Adrenal gland (tissue), 19 donors: ENCODE data around the gene MEIOC. TPM values are rescaled to one million over a fixed set of nuclear protein-coding genes. Genes with fewer than 3 reads are reported as not detected.

Experiments used
- DNase-seq, 7 donors: peaks; one replicate each; pipeline ENCODE4 v3.0.0-alpha.2; 2019 to 2020
- H3K27ac ChIP-seq, 5 donors: fragments of 200-600 bp; sonication (generic) in 4 of 5; 1 replicate in 3 of 5; 2 replicates in 2 of 5; pipeline versions ENCODE4 v1.5.1 to v1.8.0; 2016 to 2020; ENCODE audit warnings: mild to moderate bottlenecking in 1 of 5
- H3K27me3 ChIP-seq: fragments of 200-600 bp; 2 replicates; pipeline ENCODE4 v1.8.0; 2021
- H3K36me3 ChIP-seq, 2 donors: fragments of 200-600 bp; replicated peaks in 1 of 2; 1 replicate in 1 of 2; 2 replicates in 1 of 2; pipeline versions ENCODE4 v1.5.1 to v1.8.0; 2018 to 2022
- H3K4me1 ChIP-seq, 2 donors: fragments of 200-600 bp; replicated peaks in 1 of 2; 1 replicate in 1 of 2; 2 replicates in 1 of 2; pipeline versions ENCODE4 v1.5.1 to v1.8.0; 2018 to 2021
- H3K4me3 ChIP-seq, 4 donors: fragments of 200-600 bp; sonication (generic) in 3 of 4; one replicate each; pipeline ENCODE4 v1.5.1; 2016 to 2018
- H3K9me3 ChIP-seq, 3 donors: fragments of 200-600 bp; sonication (generic) in 1 of 3; replicated peaks in 1 of 3; 1 replicate in 2 of 3; 2 replicates in 1 of 3; pipeline versions ENCODE4 v1.5.1 to v1.8.0; 2016 to 2021
- POLR2A ChIP-seq, 2 donors: fragments of 450-650 bp; IDR thresholded peaks; one replicate each; pipeline ENCODE4 v1.6.1; 2017; ENCODE audit warnings: antibody characterized with exemption in 2 of 2, mild to moderate bottlenecking in 2 of 2, moderate library complexity in 1 of 2
- whole genome bisulfite sequencing, 4 donors: extraction: QIAGEN DNeasy Blood & Tissue Kit in 2 of 4; methylation state at CpG; one replicate each; pipeline versions ENCODE4 v1.1.5 to v1.1.7; 2013 to 2017; 5-methylcytosine and 5-hydroxymethylcytosine counted together
- intact Hi-C, 2 donors: fragments of 100-400 bp; cut with DNase I; formaldehyde crosslinking; loops; one replicate each; pipeline versions ENCODE4 v1.14.1 to v1.15.0; 2022 to 2023
- long read RNA-seq, 10 donors: library from polyadenylated mRNA in 3 of 10; unstranded in 2 of 10; stranded (forward) in 1 of 10; transcript quantifications; one replicate each; pipeline ENCODE4 v2.0.0 and lab custom pipeline, GENCODE V29; 2021 to 2026
- polyA plus RNA-seq, 3 donors: library from polyadenylated mRNA; stranded (reverse); fragments of 200-250 nt in 2 of 3; fragments of 350-450 nt in 1 of 3; fragmentation: Illumina TruSeq in 1 of 3; extraction: RNeasy Lipid Tissue Mini Kit (QIAGEN cat#74804) in 1 of 3; gene quantifications; one replicate each; pipeline ENCODE4 v1.2.3, GENCODE V29; 2013 to 2014
- total RNA-seq, 9 donors: library from RNA; depleted of rRNA in 4 of 9; stranded (reverse); fragments of >200 nt in 4 of 9; fragments of 120-200 nt in 1 of 9; fragmentation: NEBNext Ultra II Directional in 1 of 9; extraction: Animal tissue kit (Norgen Biotek cat#: 25700) in 1 of 9; gene quantifications; one replicate each; pipeline versions ENCODE4 v1.1.0 to v1.2.4, GENCODE V29; 2013 to 2023
- TF ChIP-seq, protein P1 (sequence below), 6 experiments: fragments of 450-650 bp in 4 of 6; fragments of 200-600 bp in 2 of 6; sonication (generic) in 1 of 6; IDR thresholded peaks; 1 replicate in 5 of 6; 2 replicates in 1 of 6; pipeline versions ENCODE4 v1.5.1 to v1.8.0; 2016 to 2021; ENCODE audit warnings: antibody characterized with exemption in 6 of 6, mild to moderate bottlenecking in 2 of 6, moderate library complexity in 1 of 6
- donor health status: healthy with polysubstance abuse.
- donor health status: Bipolar disorder and iron deficiency.
- donor health status: DM: yes; HTN: yes; CAD: no.
- donor health status: DM: no; HTN: no; CAD: no.
- donor health status: DM: no; HTN: no; CAD: no.
- donor health status: DM: yes; HTN: yes; CAD: no.

The MEIOC gene
- total RNA-seq (under 1 TPM in 1 of 9 donors, not detected in 8; 0.06 TPM), polyA plus RNA-seq (under 1 TPM in 1 of 3 donors, not detected in 2; 0.10 TPM)
- long read RNA-seq, donor 1: 0 reads
- long read RNA-seq, donor 2: 0 reads
- long read RNA-seq, donor 3: 0 reads
- long read RNA-seq, donor 4: 0 reads
- long read RNA-seq, donor 5: 0 reads
- long read RNA-seq, donor 6, partial matches to known transcripts: 0 of 1 reads
- long read RNA-seq, donor 6, other reads (novel, unspliced or antisense): 1 of 1 reads
- long read RNA-seq, donor 7: 0 reads
- long read RNA-seq, donor 8: 0 reads
- long read RNA-seq, donor 9, partial matches to known transcripts: 0 of 19 reads
- long read RNA-seq, donor 9, other reads (novel, unspliced or antisense): 19 of 19 reads
- long read RNA-seq, donor 10: 0 reads

DNA sequence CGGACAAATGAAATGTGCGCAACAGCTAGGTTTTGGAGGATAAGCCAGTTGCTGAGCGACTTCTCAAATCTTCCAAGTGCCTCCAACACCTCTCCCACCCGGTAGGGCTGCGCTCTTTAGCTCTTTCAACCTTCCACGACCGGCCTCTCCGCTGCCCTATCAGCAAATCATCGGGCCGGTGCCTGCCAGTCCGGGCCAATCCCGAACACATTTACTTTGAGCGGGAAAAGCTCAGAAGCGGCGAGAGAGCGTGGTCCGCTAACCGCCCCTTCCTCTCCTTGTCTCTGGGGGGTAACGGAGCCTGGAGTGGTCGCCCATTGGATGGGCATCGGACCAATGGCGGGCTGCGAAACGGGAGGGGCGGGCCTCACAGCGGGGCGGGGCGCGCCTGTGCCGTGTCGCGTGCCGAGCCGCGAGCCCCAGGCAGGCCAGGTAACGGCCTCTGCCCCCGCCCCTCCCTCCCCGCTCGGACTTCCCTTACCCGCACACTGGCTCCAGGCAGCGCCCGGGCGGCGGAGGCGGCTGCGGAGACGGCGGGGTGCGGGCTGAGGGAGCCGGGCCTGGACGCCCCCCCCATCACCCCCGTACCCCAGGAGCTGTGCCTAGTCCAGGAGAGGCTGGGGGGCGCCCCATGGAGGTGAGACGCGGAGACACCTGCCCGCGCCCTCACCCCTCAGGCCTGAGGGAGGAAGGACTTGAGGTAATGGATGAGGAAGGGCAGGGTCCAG, at the start of gene MEIOC:
Gene MEIOC (plus strand): TSS at position 486 of the 728 bp plus-strand sequence. CDS start 146 bp downstream, at position 632.
- Histone ChIP-seq H3K4me3 (peak within 1 kb of the TSS in 1 of 4 donors; percentile 40), H3K36me3 (no peaks in the 10 kb centered on the region), H3K27me3 (peaks cover 38% of the 10 kb centered on the region), H3K27ac (no peak within 1 kb of the TSS), H3K9me3 (no peaks in the 10 kb centered on the region), H3K4me1 (no peaks in the 10 kb centered on the region)
- DNase-seq: no peak
- intact Hi-C loops: no loop called here
- 6 to 40% (median 14%) methylated on average over 13 to 57 of the region's 57 CpGs for WGBS, 4 donors
- TF ChIP-seq POLR2A (IDR thresholded peaks at IDR 0.05): no peak
- TF ChIP-seq, protein P1, sequence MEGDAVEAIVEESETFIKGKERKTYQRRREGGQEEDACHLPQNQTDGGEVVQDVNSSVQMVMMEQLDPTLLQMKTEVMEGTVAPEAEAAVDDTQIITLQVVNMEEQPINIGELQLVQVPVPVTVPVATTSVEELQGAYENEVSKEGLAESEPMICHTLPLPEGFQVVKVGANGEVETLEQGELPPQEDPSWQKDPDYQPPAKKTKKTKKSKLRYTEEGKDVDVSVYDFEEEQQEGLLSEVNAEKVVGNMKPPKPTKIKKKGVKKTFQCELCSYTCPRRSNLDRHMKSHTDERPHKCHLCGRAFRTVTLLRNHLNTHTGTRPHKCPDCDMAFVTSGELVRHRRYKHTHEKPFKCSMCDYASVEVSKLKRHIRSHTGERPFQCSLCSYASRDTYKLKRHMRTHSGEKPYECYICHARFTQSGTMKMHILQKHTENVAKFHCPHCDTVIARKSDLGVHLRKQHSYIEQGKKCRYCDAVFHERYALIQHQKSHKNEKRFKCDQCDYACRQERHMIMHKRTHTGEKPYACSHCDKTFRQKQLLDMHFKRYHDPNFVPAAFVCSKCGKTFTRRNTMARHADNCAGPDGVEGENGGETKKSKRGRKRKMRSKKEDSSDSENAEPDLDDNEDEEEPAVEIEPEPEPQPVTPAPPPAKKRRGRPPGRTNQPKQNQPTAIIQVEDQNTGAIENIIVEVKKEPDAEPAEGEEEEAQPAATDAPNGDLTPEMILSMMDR (IDR thresholded peaks at IDR 0.05): no peak

- H3K27me3 ChIP-seq: no peaks in the 10 kb centered on the region
- intact Hi-C loops: no loop called here
- H3K36me3 ChIP-seq: no peaks in the 10 kb centered on the region
- no peaks in the 10 kb centered on the region for H3K9me3 ChIP-seq
- DNase-seq: no peak
- 92 to 96% (median 93%) methylated on average over 11 of the region's 11 CpGs for WGBS, 4 donors
- no peak overlapping the region for H3K27ac ChIP-seq
- no peaks in the 10 kb centered on the region for H3K4me1 ChIP-seq
- no peak overlapping the region for H3K4me3 ChIP-seq
- no peak for TF ChIP-seq POLR2A (IDR thresholded peaks at IDR 0.05)
- TF ChIP-seq, protein P1 (IDR thresholded peaks at IDR 0.05): no peak
Observed at GRCh38 chr17:44606658-44607057, 49.6 kb upstream of the MEIOC start.

DNA sequence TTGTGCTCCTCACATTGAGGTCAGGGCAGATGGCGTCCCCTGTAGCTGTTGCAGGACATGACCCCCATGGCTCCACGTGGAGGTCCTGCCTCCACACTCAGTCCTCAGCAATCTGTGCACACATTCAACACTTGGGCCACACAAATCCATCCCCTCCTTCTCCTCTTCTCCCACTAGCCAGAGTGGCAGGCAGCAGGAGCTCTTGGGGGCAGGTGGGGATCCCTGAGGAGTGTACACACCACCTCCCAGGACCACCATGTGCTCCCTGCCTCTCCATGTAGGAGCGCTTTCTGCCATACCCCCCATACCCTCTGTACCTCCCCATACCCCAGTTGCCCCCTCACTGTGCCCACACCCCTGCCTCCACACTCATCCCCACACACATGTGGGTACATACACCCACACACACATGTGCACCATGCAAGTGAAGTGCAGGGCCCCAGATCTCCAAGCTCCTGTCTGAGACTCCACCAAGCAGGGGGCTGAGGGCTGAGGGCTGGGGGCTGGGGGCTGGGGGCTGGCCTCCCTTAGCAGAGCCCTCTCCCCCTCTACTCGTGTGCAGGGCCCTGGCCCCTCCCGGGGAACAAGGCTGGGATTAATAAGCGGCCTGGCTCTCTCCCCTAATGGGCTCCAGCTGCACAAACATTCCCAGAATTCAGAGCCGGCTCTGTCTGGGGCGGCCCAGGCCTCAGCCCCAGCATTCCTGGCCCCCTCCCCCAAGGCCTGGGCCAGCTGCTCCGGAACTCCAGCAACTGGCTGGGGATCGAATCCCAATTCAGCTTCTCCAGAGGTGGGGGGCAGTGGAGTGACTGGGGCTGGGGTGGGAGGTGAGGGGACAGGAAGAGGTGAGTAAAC, 48.2 kb upstream of the MEIOC start:
- no peaks in the 10 kb centered on the region for H3K36me3 ChIP-seq
- no peak for DNase-seq
- H3K4me1 ChIP-seq: no peaks in the 10 kb centered on the region
- H3K9me3 ChIP-seq: no peaks in the 10 kb centered on the region
- intact Hi-C loops: no loop called here
- H3K27ac ChIP-seq: no peak overlapping the region
- no peak for TF ChIP-seq POLR2A (IDR thresholded peaks at IDR 0.05)
- TF ChIP-seq, protein P1 (IDR thresholded peaks at IDR 0.05): no peak
- H3K4me3 ChIP-seq: no peak overlapping the region
- WGBS, 4 donors: 68 to 87% (median 74%) methylated on average over 3 to 10 of the region's 10 CpGs
- H3K27me3 ChIP-seq: no peaks in the 10 kb centered on the region
